ENCODE data around the gene RTL10. TPM values are rescaled to one million over a fixed set of nuclear protein-coding genes. Genes with fewer than 3 reads are reported as not detected.

Gene RTL10
- polyA plus RNA-seq, 2 of the 4 experiments (the other 2 are of a cell fraction) = 4.4 to 5.1 TPM

GRCh38 chr22:19892257-19892879, 37.7 kb upstream of the RTL10 start:
- ChIA-PET POLR2A (no interaction called here), CTCF (interaction anchor here (0.7 to 4.2 kb wide), 6 partner anchors 11 to 162 kb away, joined by 3 to 23 read pairs (median 4); no protein-coding TSS in a partner anchor)
- H3K9me3 ChIP-seq = no peaks in the 10 kb centered on the region
- no peak for FAIRE-seq
- DNase-seq (ENCODE audit: low read depth in 1 of 2, low spot score in 1 of 2) = no peak
- peak overlapping the region in 1 of 2 experiments; percentile 62; a peak in 2 of 6 replicates for H3K27ac ChIP-seq
- 85% methylated on average over 19 of the region's 24 CpGs for WGBS (ENCODE audit: missing lambda C conversion rate)
- no peak for TF ChIP-seq HEYL (CRISPR knock-in tag; IDR thresholded peaks at IDR 0.05)
- TF ChIP-seq HDAC2 (IDR thresholded peaks at IDR 0.05) = no peak
- TF ChIP-seq FOXS1 (CRISPR knock-in tag; IDR thresholded peaks at IDR 0.05) = no peak
- no peak for TF ChIP-seq CHD2 (IDR thresholded peaks at IDR 0.05; ENCODE audit: low read length, partially characterized antibody)
- TF ChIP-seq RFX5 (IDR thresholded peaks at IDR 0.05) = no peak
- TF ChIP-seq HOXB13 (CRISPR knock-in tag; IDR thresholded peaks at IDR 0.05; ENCODE audit: low read depth) = no peak
- no peak for TF ChIP-seq MAZ (IDR thresholded peaks at IDR 0.05; ENCODE audit: borderline replicate concordance, low read depth, low read length)
- H3K4me2 ChIP-seq = no peak overlapping the region
- peaks cover 14% of the 10 kb centered on the region for H3K4me1 ChIP-seq
- no peak overlapping the region for H3K4me3 ChIP-seq
- no peak for ATAC-seq

- 62% methylated on average over 18 of the region's 32 CpGs for WGBS (ENCODE audit: missing lambda C conversion rate)
- no peak overlapping the region for H3K4me3 ChIP-seq
- H3K4me2 ChIP-seq = peak overlapping the region; percentile 30; the same call in 1 of the 3 replicates
- TF ChIP-seq FOXS1 (CRISPR knock-in tag; IDR thresholded peaks at IDR 0.05) (no peak), ATOH8 (CRISPR knock-in tag; IDR thresholded peaks at IDR 0.05; ENCODE audit: low read depth) (no peak), FOSL2 (IDR thresholded peaks at IDR 0.05) (no peak), FOSL2 (CRISPR knock-in tag; IDR thresholded peaks at IDR 0.05) (no peak), EHF (CRISPR knock-in tag; IDR thresholded peaks at IDR 0.05) (no peak), MYC (IDR thresholded peaks at IDR 0.05; ENCODE audit: borderline replicate concordance, low read length) (no peak), CTCF (IDR thresholded peaks at IDR 0.05) (no peak), KDM1A (IDR thresholded peaks at IDR 0.05; ENCODE audit: low read depth) (no peak), RCOR1 (IDR thresholded peaks at IDR 0.05; ENCODE audit: low read depth, low read length) (no peak), HMGXB4 (CRISPR knock-in tag; IDR thresholded peaks at IDR 0.05; ENCODE audit: borderline replicate concordance) (no peak), HOXB13 (CRISPR knock-in tag; IDR thresholded peaks at IDR 0.05; ENCODE audit: low read depth) (no peak), POLR2A (IDR thresholded peaks at IDR 0.05; ENCODE audit: low read length) (no peak), MAX (IDR thresholded peaks at IDR 0.05) (no peak), HOXB5 (CRISPR knock-in tag; IDR thresholded peaks at IDR 0.05) (no peak), SREBF2 (IDR thresholded peaks at IDR 0.05) (no peak)
- peaks cover 14% of the 10 kb centered on the region for H3K4me1 ChIP-seq
- no peaks in the 10 kb centered on the region for H3K9me3 ChIP-seq
- DNase-seq (ENCODE audit: low read depth in 1 of 2, low spot score in 1 of 2) = no peak
- H3K27ac ChIP-seq = peak overlapping the region in 1 of 2 experiments; percentile 62; a peak in 3 of 6 replicates
- ChIA-PET POLR2A (no interaction called here), CTCF (interaction anchor here (0.7 to 4.2 kb wide), 6 partner anchors 10 to 161 kb away, joined by 3 to 23 read pairs (median 4); no protein-coding TSS in a partner anchor)
- no peak for FAIRE-seq
- peak in 1 of 2 experiments; percentile 39; a peak in 2 of 6 replicates for ATAC-seq
Observed at GRCh38 chr22:19891317-19892256, 36.9 kb upstream of the RTL10 start.
